Raji (cell line): ENCODE measurements around the gene PGGT1B.

Experiments used
- POLR2A ChIP-seq: IDR thresholded peaks from 2 replicates; pipeline ENCODE4 v1.6.1; 2011; ENCODE audit warnings: low read depth, low read length, control low read depth; ENCODE audit not compliant: insufficient read depth

The PGGT1B gene

DNA sequence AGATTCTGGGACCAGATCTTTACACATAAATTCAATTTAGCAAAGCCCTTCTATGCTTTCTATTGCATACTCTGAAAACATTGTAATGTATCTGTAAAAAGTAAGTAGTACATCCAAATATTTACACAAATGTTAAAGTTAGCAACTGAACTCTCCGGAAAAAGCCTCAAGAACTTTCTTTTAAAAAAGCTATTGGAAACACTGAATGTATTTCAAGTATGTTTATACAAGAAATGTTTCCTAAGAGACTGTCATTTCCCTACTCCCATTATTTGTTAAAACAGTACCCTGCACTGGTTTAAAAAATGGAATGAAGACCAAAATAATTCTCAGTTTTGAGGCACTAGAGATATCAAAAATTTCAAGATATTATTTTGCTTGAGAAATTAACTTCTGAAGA is 48.1 kb downstream of the PGGT1B start:
- TF ChIP-seq POLR2A = no peak

GRCh38 chr5:115209279-115209678 is 53.4 kb downstream of the PGGT1B start:
- TF ChIP-seq POLR2A = no peak

DNA sequence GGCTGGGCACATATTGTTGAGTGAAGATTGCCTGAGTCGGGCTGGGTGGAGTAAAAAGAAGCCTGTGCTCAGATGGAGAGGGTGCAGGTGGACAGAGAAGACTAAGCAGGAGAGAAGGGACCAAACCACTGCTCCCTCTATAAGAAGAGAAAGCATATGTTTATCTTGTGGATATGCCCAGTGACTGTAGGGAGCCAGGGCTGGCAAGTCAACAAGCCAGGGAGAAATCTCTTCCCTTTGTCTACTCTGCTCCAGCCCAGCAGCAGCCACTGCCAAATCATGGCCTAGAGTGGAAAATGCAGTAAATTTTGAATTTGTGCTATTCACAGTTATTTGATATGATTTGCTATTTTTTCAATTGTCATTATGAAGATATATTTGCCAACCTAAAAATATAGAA is 59.7 kb downstream of the PGGT1B start:
- no peak for TF ChIP-seq POLR2A

DNA sequence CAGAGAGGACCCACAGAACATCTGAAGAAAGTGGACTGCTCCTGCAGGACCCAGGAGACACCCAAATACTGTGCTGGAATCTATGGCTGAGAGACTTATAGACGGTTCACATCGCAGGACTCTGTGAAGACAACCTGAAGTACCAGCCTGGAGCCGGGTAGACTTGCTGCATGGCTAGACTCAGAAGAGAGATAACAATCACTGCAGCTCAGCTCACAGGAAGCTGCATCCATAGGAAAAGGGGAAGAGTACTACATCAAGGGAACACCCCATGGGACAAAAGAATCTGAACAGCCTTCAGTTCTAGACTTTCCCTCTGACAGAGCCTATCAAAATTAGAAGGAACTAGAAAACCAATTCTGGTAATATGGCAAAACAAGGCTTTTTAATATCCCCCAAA is 66.5 kb downstream of the PGGT1B start:
- no peak for TF ChIP-seq POLR2A

- no peak for TF ChIP-seq POLR2A
Observed at GRCh38 chr5:115194676-115195075, 68.0 kb downstream of the PGGT1B start.

DNA sequence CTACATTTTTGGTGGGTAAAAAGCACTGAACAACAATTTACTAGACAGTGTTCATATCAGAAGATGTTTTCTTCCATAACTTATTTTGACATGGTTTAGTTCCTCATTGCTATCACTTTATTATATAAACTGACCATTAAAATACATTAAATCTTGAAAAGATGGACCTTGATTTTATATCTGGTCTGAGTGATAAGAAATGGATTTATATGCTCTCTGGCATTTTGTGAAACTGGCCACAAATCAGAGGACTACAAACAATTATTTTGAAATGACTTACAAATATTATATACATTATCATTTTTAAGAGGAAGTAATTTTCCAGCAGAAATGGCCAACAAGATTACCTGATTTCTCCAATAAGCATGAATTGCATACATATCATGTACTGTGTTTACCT is 69.4 kb downstream of the PGGT1B start:
- TF ChIP-seq POLR2A = no peak

GRCh38 chr5:115192098-115192497 is 70.6 kb downstream of the PGGT1B start:
- TF ChIP-seq POLR2A = no peak

- TF ChIP-seq POLR2A = no peak
Observed at GRCh38 chr5:115191474-115192031, 71.1 kb downstream of the PGGT1B start.

DNA sequence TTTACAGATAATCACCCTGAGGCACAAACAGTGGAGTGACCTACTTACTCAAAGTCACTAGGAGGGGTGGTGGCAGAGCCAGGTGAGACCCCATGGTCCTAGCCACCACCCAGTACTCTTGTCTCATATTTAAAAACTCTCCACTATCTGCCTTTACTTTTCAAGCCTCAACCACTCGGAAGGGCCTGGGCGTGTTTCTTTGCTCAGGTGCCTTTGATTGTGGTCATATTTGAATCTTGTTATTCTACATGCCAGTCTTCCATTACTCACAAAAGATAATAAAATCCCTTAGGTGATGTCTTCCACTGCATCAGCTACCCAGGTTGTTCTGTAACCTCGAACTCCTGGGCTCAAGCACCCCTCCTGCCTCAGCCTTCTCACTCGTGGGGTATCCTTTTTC is 72.3 kb downstream of the PGGT1B start:
- TF ChIP-seq POLR2A = no peak

DNA sequence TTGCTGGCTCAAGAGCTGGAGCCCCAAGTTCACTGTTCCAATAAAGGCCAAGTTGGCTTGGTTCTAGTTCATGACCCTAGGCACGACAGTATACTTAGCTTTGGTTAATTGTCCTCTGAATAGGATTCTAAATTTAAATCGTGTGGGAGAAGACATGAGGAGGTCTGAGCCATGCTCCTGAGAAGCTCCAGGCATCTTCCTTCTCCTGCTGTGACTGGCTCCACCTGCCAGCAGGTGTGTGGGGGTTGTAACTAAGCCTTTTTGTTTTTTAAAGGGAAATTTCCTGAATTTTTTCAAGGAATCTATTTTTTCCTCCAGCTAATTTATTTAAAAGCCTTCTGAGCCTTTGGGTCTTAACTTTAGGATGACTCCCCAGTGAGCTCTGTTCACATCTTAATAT is 72.8 kb downstream of the PGGT1B start:
- TF ChIP-seq POLR2A = no peak

GRCh38 chr5:115186794-115187193 is 75.9 kb downstream of the PGGT1B start:
- TF ChIP-seq POLR2A = no peak

- TF ChIP-seq POLR2A = no peak
Observed at GRCh38 chr5:115184770-115185169, 77.9 kb downstream of the PGGT1B start.

GRCh38 chr5:115181757-115182156 is 80.9 kb downstream of the PGGT1B start:
- no peak for TF ChIP-seq POLR2A

- TF ChIP-seq POLR2A = no peak
Observed at GRCh38 chr5:115180165-115180709, 82.4 kb downstream of the PGGT1B start.

GRCh38 chr5:115179394-115180164 is 83.1 kb downstream of the PGGT1B start:
- TF ChIP-seq POLR2A = no peak

- TF ChIP-seq POLR2A = no peak
Observed at GRCh38 chr5:115179030-115179393, 83.7 kb downstream of the PGGT1B start.

DNA sequence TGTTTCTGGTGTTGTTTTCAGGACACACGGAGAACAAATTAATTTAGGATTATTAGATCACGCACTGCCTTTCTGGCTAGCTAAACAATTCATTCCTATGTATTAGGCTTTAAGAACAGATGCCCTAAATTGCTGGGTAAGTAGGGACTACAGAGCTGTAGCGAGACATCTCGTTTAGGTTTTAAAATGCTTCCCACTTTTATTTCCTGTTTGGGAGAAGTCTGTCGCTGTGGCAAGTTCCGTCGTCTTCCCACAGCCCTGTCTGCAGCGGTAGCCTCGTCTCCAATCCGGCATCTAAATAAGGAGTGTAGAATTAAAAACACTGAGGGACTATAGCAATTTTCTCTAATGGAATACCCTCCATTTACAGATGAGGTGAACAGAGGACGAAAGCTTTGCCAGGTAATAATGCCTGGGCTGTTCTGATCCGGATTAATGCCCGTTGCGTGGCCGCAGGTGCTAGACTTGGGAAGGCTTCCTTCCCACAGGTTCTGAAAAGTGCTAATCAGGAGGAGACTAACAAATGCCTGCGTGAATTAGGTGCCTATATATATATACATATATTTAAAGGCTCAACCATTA is 91.7 kb downstream of the PGGT1B start:
- TF ChIP-seq POLR2A = no peak
